HK-2 (cell line): Measurements from ENCODE around the gene FCER1G.

ENCODE experiments used
- DNase-seq: peaks from one replicate; pipeline ENCODE4 v3.0.0-alpha.2; 2018; ENCODE audit not compliant: unreplicated experiment

Gene FCER1G

GRCh38 chr1:161215076-161215475, at the start of gene FCER1G:
FCER1G (plus strand) TSS chr1:161215295; CDS start chr1:161215322, 27 bp downstream.
- DNase-seq: no peak

- peak; percentile 98 for DNase-seq
These were observed 49.1 kb upstream of the FCER1G start, which contains the start of gene PPOX for GRCh38 chr1:161165742-161166668. PPOX (plus strand) TSS chr1:161166426; CDS start chr1:161166848, 422 bp downstream.

- peak; percentile 42 for DNase-seq
These were observed 48.2 kb upstream of the FCER1G start for GRCh38 chr1:161166669-161167548.

- DNase-seq: no peak
These were observed 46.2 kb upstream of the FCER1G start for GRCh38 chr1:161168906-161169305.

GRCh38 chr1:161171191-161171590, 43.9 kb upstream of the FCER1G start:
- no peak for DNase-seq

GRCh38 chr1:161171696-161172095, 43.4 kb upstream of the FCER1G start:
- DNase-seq: no peak

- no peak for DNase-seq
These were observed 42.7 kb upstream of the FCER1G start for GRCh38 chr1:161172349-161172748.

- no peak for DNase-seq
These were observed 42.2 kb upstream of the FCER1G start for GRCh38 chr1:161172776-161173376.

GRCh38 chr1:161173711-161174110, 41.4 kb upstream of the FCER1G start:
- DNase-seq: no peak

- no peak for DNase-seq
These were observed 40.2 kb upstream of the FCER1G start for GRCh38 chr1:161174911-161175310.

GRCh38 chr1:161175771-161176453, 39.2 kb upstream of the FCER1G start:
- no peak for DNase-seq

- DNase-seq: no peak
These were observed 38.5 kb upstream of the FCER1G start for GRCh38 chr1:161176468-161177111.

GRCh38 chr1:161177112-161177935, 37.8 kb upstream of the FCER1G start, which contains the start of gene B4GALT3:
B4GALT3 (minus strand) TSS chr1:161177507; CDS start chr1:161176060, 1,447 bp downstream.
- peak; percentile 91 for DNase-seq

GRCh38 chr1:161177936-161178244, 37.2 kb upstream of the FCER1G start:
- no peak for DNase-seq

- DNase-seq: no peak
These were observed 35.4 kb upstream of the FCER1G start for GRCh38 chr1:161179698-161180097.

- no peak for DNase-seq
These were observed 34.5 kb upstream of the FCER1G start for GRCh38 chr1:161180639-161181038.

- no peak for DNase-seq
These were observed 32.9 kb upstream of the FCER1G start for GRCh38 chr1:161182214-161182613.

- DNase-seq: no peak
These were observed 29.8 kb upstream of the FCER1G start for GRCh38 chr1:161185282-161185682.

GRCh38 chr1:161185732-161186311, 29.3 kb upstream of the FCER1G start:
- DNase-seq: no peak

- DNase-seq: no peak
These were observed 27.8 kb upstream of the FCER1G start for GRCh38 chr1:161187311-161187710.
